AG09309 (cell line): Measurements from ENCODE around the gene PRDM16.

Source experiments
- DNase-seq: peaks from one replicate; pipeline ENCODE4 v3.0.0-alpha.2; 2010; ENCODE audit warnings: low read depth
- H3K4me3 ChIP-seq: 2 replicates; pipeline ENCODE4 v1.5.1; 2011; ENCODE audit warnings: mild to moderate bottlenecking, low read depth, low read length, moderate library complexity; ENCODE audit not compliant: control insufficient read depth
- CTCF ChIP-seq: IDR thresholded peaks from 2 replicates; pipeline ENCODE4 v1.5.1; 2011; ENCODE audit warnings: mild to moderate bottlenecking, low read depth, low read length, inconsistent platforms; ENCODE audit not compliant: insufficient read depth, control insufficient read depth; ENCODE audit errors: missing control alignments

Gene PRDM16

GRCh38 chr1:3114846-3115245 lies 45.8 kb downstream of the PRDM16 start:
- no peak for DNase-seq
- no peak overlapping the region for H3K4me3 ChIP-seq
- no peak for TF ChIP-seq CTCF

- no peak overlapping the region for H3K4me3 ChIP-seq
- TF ChIP-seq CTCF: no peak
- no peak for DNase-seq
Observed at GRCh38 chr1:3115275-3116149, 46.5 kb downstream of the PRDM16 start.

- no peak for TF ChIP-seq CTCF
- no peak overlapping the region for H3K4me3 ChIP-seq
- no peak for DNase-seq
Observed at GRCh38 chr1:3116150-3116510, 47.1 kb downstream of the PRDM16 start.

GRCh38 chr1:3116560-3116959 lies 47.6 kb downstream of the PRDM16 start:
- no peak for TF ChIP-seq CTCF
- DNase-seq: no peak
- H3K4me3 ChIP-seq: no peak overlapping the region

- DNase-seq: no peak
- no peak overlapping the region for H3K4me3 ChIP-seq
- TF ChIP-seq CTCF: no peak
Observed at GRCh38 chr1:3117879-3118278, 48.9 kb downstream of the PRDM16 start.

GRCh38 chr1:3119061-3119460 lies 50.1 kb downstream of the PRDM16 start:
- no peak for TF ChIP-seq CTCF
- no peak for DNase-seq
- H3K4me3 ChIP-seq: no peak overlapping the region
